PFSK-1 (cell line): ENCODE data around the gene PVR.

Experiments
- FOXP2 ChIP-seq: optimal IDR thresholded peaks from 2 replicates; pipeline ENCODE3; 2011; ENCODE audit warnings: borderline replicate concordance, control low read depth, inconsistent platforms; ENCODE audit not compliant: insufficient read depth; ENCODE audit errors: extremely low read length, extremely low read depth
- POLR2AphosphoS5 ChIP-seq: IDR thresholded peaks from 2 replicates; pipeline ENCODE4 v1.6.1; 2012; ENCODE audit warnings: low read depth, mild to moderate bottlenecking, control low read depth, low read length, moderate library complexity
- SIN3A ChIP-seq: IDR thresholded peaks from 2 replicates; pipeline ENCODE4 v1.6.1; 2012; ENCODE audit warnings: mild to moderate bottlenecking, low read length, moderate library complexity, borderline replicate concordance; ENCODE audit not compliant: insufficient read depth
- TAF1 ChIP-seq: IDR thresholded peaks from 2 replicates; pipeline ENCODE4 v1.6.1; 2012; ENCODE audit warnings: low read length, control low read depth, borderline replicate concordance; ENCODE audit not compliant: insufficient read depth
- TF ChIP-seq, protein P1 (sequence below), 2 experiments: IDR thresholded peaks; 2 replicates each; pipeline versions ENCODE4 v1.6.1 to v1.8.0; 2011 to 2012; ENCODE audit warnings: low read depth in 2 of 2, low read length in 2 of 2, control low read depth in 1 of 2, inconsistent platforms in 1 of 2, mild to moderate bottlenecking in 1 of 2, moderate library complexity in 1 of 2; ENCODE audit not compliant: insufficient read depth in 1 of 2

PVR gene

DNA sequence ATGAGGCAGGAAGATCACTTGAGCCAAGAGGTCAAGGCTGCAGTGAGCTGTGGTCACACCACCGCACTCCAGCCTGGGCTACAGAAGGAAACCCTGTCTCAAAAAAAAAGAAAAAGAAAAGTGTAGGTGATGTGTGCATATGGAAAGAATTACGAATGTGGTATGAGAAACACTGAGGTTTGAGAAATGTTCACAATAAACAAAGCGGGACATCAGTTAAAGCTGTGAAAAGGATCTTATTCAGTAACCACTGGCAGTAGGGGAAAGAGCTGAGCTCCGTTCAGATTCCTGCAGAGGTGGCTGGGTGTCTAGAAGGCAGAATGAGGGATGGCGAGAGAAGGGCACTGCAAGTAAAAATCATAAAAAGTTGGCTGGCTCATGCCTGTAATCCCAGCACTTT, 34.5 kb upstream of the PVR start:
- TF ChIP-seq POLR2AphosphoS5 (no peak), FOXP2 (no peak), SIN3A (no peak), TAF1 (no peak)
- TF ChIP-seq, protein P1, sequence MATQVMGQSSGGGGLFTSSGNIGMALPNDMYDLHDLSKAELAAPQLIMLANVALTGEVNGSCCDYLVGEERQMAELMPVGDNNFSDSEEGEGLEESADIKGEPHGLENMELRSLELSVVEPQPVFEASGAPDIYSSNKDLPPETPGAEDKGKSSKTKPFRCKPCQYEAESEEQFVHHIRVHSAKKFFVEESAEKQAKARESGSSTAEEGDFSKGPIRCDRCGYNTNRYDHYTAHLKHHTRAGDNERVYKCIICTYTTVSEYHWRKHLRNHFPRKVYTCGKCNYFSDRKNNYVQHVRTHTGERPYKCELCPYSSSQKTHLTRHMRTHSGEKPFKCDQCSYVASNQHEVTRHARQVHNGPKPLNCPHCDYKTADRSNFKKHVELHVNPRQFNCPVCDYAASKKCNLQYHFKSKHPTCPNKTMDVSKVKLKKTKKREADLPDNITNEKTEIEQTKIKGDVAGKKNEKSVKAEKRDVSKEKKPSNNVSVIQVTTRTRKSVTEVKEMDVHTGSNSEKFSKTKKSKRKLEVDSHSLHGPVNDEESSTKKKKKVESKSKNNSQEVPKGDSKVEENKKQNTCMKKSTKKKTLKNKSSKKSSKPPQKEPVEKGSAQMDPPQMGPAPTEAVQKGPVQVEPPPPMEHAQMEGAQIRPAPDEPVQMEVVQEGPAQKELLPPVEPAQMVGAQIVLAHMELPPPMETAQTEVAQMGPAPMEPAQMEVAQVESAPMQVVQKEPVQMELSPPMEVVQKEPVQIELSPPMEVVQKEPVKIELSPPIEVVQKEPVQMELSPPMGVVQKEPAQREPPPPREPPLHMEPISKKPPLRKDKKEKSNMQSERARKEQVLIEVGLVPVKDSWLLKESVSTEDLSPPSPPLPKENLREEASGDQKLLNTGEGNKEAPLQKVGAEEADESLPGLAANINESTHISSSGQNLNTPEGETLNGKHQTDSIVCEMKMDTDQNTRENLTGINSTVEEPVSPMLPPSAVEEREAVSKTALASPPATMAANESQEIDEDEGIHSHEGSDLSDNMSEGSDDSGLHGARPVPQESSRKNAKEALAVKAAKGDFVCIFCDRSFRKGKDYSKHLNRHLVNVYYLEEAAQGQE (IDR thresholded peaks at IDR 0.05; ENCODE audit: insufficient read depth in 1 of 2, low read depth in 2 of 2, low read length in 2 of 2), result no peak

DNA sequence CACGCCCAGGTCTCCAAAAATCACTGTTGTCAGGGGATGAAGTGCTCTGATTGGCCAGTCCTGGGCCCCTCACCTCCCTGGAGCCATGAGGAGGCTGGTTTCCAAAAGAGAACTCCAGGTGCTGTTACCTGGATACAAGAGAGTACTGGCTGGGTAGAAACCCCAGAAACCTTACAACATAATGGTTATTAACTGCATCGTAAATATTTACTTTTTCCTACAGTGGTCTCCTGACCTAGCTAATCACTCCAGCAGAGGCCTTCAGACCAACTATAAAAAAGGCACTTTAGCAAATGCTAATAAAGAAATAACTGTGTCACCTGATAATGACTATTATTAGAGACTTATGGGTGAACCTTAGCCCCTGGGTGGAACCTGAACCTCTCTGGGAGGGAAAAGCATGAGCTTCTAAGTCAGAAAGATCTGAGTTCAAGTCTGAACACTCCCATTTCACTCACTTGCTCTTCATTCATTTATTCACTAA, 31.9 kb upstream of the PVR start:
- TF ChIP-seq SIN3A (no peak), TAF1 (no peak), POLR2AphosphoS5 (no peak), FOXP2 (no peak)
- TF ChIP-seq, protein P1 (IDR thresholded peaks at IDR 0.05; ENCODE audit: insufficient read depth in 1 of 2, low read depth in 2 of 2, low read length in 2 of 2), result no peak

DNA sequence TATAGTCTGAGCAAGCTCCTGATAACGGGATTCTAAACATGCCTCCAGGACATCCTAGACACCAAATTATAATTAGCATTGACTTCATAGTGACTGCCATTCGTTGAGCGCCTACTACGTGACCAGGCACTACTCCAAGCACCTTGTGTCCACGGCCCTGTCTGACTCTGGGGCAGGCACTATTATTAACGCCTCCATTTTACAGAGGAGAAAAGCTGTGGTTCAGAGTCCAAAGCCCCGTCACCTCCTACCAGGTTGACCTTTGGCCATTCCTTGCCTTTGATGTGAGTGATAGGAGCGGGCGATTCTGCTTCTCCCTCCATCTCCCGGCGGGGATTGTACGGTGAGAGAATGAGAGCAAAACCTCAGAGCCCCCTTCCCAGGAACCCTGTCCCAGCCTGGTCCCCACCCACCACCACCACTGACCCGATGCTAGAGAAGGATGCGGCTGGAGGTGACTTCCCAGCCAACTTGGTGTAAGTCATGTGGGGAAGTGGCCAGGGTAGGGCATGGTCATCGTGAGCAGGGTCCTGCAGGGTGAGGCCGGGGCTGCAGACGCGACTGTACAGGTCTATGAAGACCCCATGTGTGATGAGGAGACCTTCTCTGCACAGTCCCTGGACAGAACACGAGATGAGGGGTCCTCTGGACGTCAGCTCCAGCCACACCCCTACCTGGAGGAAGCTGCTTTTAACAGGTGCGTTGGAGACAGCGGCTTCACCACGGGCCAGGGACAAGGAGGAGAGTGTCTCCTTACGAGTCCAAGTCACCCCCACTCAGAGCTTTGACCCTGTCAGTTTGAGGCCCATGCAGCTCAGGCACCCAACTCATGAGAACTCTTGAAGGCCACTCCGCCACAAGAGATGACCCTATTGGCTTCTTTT, 30.2 kb upstream of the PVR start, which contains the start of gene IGSF23:
TSS of gene IGSF23 (plus strand) at position 269 of the 884 bp plus-strand sequence. CDS start at position 352, 83 bp downstream.
- TF ChIP-seq FOXP2 (no peak), SIN3A (no peak), POLR2AphosphoS5 (no peak), TAF1 (no peak)
- TF ChIP-seq, protein P1 (IDR thresholded peaks at IDR 0.05; ENCODE audit: insufficient read depth in 1 of 2, low read depth in 2 of 2, low read length in 2 of 2), result no peak

DNA sequence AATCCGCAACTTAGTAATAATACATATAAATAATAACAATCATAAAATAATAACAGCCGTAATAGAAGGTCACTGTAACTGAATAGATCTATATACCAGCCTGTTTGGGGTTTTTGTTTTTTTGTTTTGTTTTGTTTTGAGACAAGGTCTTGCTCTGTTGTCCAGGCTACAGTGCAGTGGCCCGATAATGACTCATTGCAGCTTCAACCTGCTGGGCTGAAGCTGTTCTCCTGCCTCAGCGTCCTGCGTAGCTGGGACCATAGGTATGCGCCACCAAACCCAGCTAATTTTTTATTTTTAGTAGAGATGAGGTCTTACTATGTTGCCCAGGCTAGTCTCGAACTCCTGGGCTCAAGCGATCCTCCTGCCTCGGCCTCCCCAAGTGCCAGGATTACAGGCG, 29.4 kb upstream of the PVR start:
- TF ChIP-seq POLR2AphosphoS5 (no peak), TAF1 (no peak)

DNA sequence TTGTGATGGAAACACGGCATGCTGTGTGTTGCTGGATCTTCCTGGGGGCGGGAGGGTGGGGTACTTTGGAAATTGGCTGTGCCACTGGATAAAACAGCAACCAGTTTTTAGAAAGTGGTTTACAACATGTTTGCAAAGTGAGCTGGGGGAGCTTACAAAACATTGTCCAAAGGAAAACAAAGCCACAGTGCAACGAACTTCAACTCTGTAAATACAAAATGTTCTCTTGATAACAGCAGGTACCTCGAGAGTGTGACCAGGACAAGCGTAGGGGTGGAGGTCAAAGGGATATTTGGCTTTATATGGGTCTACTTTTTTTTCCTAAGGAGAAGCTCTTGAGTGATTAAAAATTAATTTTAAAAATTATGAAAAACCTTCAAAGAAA, 27.9 kb upstream of the PVR start:
- TF ChIP-seq SIN3A (no peak), POLR2AphosphoS5 (no peak)

DNA sequence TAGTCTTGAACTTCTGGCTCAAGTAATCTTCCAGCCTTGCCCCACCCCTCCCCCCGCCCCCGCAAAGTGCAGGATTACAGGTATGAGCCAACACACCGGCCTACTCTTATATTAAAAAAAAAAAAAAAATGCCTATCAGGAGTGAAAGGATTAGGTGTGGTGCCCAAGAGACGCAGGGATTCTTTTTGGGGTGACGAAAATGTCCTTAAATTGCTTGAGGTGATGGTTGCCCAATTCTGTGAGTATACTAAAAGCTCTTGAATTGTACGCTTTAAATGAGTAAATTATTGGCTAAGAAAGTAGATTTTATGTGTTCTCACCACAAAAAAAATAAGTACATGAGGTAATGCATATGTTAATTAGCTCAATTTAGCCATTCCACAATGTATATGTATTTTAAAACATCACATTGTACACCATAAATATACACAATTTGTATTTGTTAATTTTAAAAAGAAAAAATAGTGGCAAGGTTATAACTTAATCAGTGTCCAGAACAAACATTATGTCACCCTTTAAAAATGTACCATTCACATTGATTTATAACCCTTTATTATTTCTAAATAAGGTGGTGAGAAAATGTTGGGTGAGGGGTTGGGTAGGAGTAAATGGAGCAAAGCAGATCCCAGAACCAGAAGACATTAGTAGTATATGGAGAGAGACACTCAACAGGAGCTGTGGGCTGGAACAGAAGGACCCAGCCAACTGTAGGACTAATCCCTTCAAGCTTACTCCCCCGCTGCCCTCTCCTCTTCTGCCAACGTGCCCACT, 26.4 kb upstream of the PVR start:
- TF ChIP-seq SIN3A (no peak), TAF1 (no peak), FOXP2 (no peak), POLR2AphosphoS5 (no peak)
- TF ChIP-seq, protein P1 (IDR thresholded peaks at IDR 0.05; ENCODE audit: insufficient read depth in 1 of 2, low read depth in 2 of 2, low read length in 2 of 2), result no peak
